Activated T-cell treated with anti-CD3 and anti-CD28 coated beads, Interleukin-2, amount 50 U/mL, for 1 hour (primary cell): ENCODE results near the gene AURKAIP1.
"Not testable (repeated sequence)": the region's sequence is repeated elsewhere in the genome, so short reads cannot be mapped to it uniquely, and the experiment has no call there.

Experiments
- DNase-seq: peaks from one replicate; pipeline ENCODE4 v3.0.0-alpha.2; 2020

AURKAIP1 gene

GRCh38 chr1:1374929-1375662, at the start of gene AURKAIP1:
Gene AURKAIP1 (minus strand): TSS chr1:1375207. CDS start chr1:1374756, 451 bp downstream.
- DNase-seq: peak; percentile 89

- no peak for DNase-seq
Measured at GRCh38 chr1:1424707-1425106, 49.7 kb upstream of the AURKAIP1 start.

- DNase-seq: no peak
Measured at GRCh38 chr1:1423245-1423597, 48.2 kb upstream of the AURKAIP1 start.

- peak; percentile 14 for DNase-seq
Measured at GRCh38 chr1:1422465-1423244, 47.6 kb upstream of the AURKAIP1 start.

GRCh38 chr1:1421907-1422464, 47.0 kb upstream of the AURKAIP1 start:
- DNase-seq: no peak

- no peak for DNase-seq
Measured at GRCh38 chr1:1421147-1421906, 46.3 kb upstream of the AURKAIP1 start, which contains the start of gene ANKRD65. Gene ANKRD65 (minus strand): TSS chr1:1421276. CDS start chr1:1421005, 271 bp downstream.

- DNase-seq: no peak
Measured at GRCh38 chr1:1420654-1421141, 45.7 kb upstream of the AURKAIP1 start.

GRCh38 chr1:1419813-1420653, 45.0 kb upstream of the AURKAIP1 start:
- peak; percentile 40 for DNase-seq

- DNase-seq: no peak
Measured at GRCh38 chr1:1419363-1419812, 44.4 kb upstream of the AURKAIP1 start.

- no peak for DNase-seq
Measured at GRCh38 chr1:1418464-1419362, 43.7 kb upstream of the AURKAIP1 start.

GRCh38 chr1:1417825-1418463, 42.9 kb upstream of the AURKAIP1 start:
- not testable (repeated sequence) for DNase-seq

- DNase-seq: not testable (repeated sequence)
Measured at GRCh38 chr1:1417396-1417795, 42.4 kb upstream of the AURKAIP1 start.

GRCh38 chr1:1415751-1416150, 40.7 kb upstream of the AURKAIP1 start:
- DNase-seq: no peak

GRCh38 chr1:1412311-1412902, 37.4 kb upstream of the AURKAIP1 start:
- not testable (repeated sequence) for DNase-seq

GRCh38 chr1:1411626-1412025, 36.6 kb upstream of the AURKAIP1 start:
- DNase-seq: no peak

- DNase-seq: not testable (repeated sequence)
Measured at GRCh38 chr1:1410238-1410637, 35.2 kb upstream of the AURKAIP1 start.

- DNase-seq: no peak
Measured at GRCh38 chr1:1407636-1408318, 32.8 kb upstream of the AURKAIP1 start.

- peak; percentile 94 for DNase-seq
Measured at GRCh38 chr1:1406821-1407635, 32.0 kb upstream of the AURKAIP1 start, which contains the start of gene MRPL20. Gene MRPL20 (minus strand): TSS chr1:1407293. CDS start chr1:1407217, 76 bp downstream.
